NCI-H2196 (cell line): ENCODE results near the gene CD28.
"Not testable (repeated sequence)": the region's sequence is repeated elsewhere in the genome, so short reads cannot be mapped to it uniquely, and the experiment has no call there.

Experiments used
- DNase-seq: peaks from one replicate; lab custom pipeline; 2025; ENCODE audit not compliant: unreplicated experiment; lab: John Stamatoyannopoulos, UW

The CD28 gene

GRCh38 chr2:203781151-203781550 is 74.7 kb downstream of the CD28 start:
- DNase-seq, result no peak

- peak; percentile 50 for DNase-seq
Measured at GRCh38 chr2:203782262-203782976, 76.0 kb downstream of the CD28 start.

GRCh38 chr2:203783496-203784203 is 77.2 kb downstream of the CD28 start:
- no peak for DNase-seq

- DNase-seq, result not testable (repeated sequence)
Measured at GRCh38 chr2:203784710-203785270, 78.4 kb downstream of the CD28 start.

- not testable (repeated sequence) for DNase-seq
Measured at GRCh38 chr2:203785391-203786110, 79.1 kb downstream of the CD28 start.

- no peak for DNase-seq
Measured at GRCh38 chr2:203786549-203787351, 80.3 kb downstream of the CD28 start.

- no peak for DNase-seq
Measured at GRCh38 chr2:203787979-203788378, 81.5 kb downstream of the CD28 start.
